Stimulated activated CD4-positive, alpha-beta T cell treated with anti-CD3 and anti-CD28 coated beads, Interleukin-2, amount 100 ng/mL, for 48 hours (primary cell): ENCODE data around the gene MEX3A.
"Not testable (repeated sequence)": the region's sequence is repeated elsewhere in the genome, so short reads cannot be mapped to it uniquely, and the experiment has no call there.

ENCODE experiments used
- DNase-seq, 2 donors: peaks; one replicate each; pipeline ENCODE4 v3.0.0-alpha.2; 2020

The MEX3A gene

GRCh38 chr1:156117414-156118176 is 35.3 kb upstream of the MEX3A start:
- DNase-seq, result no peak

GRCh38 chr1:156116731-156117130 is 34.5 kb upstream of the MEX3A start:
- DNase-seq, result not testable (repeated sequence)

- no peak for DNase-seq
These were observed 33.5 kb upstream of the MEX3A start for GRCh38 chr1:156115514-156116374.

GRCh38 chr1:156114919-156115513 is 32.8 kb upstream of the MEX3A start:
- DNase-seq, result no peak

- peak; percentile 70 for DNase-seq
These were observed 32.0 kb upstream of the MEX3A start, which contains the start of gene LMNA for GRCh38 chr1:156114101-156114918. LMNA (plus strand) TSS chr1:156114711; CDS start chr1:156114919, 208 bp downstream.

- DNase-seq, result no peak
These were observed 31.2 kb upstream of the MEX3A start for GRCh38 chr1:156113282-156113950.

- DNase-seq, result no peak
These were observed 30.2 kb upstream of the MEX3A start for GRCh38 chr1:156112276-156113137.

- DNase-seq, result no peak
These were observed 29.2 kb upstream of the MEX3A start for GRCh38 chr1:156111355-156111962.

- DNase-seq, result no peak
These were observed 28.0 kb upstream of the MEX3A start for GRCh38 chr1:156110252-156110651.

GRCh38 chr1:156108664-156109241 is 26.5 kb upstream of the MEX3A start:
- DNase-seq, result no peak

GRCh38 chr1:156108057-156108456 is 25.8 kb upstream of the MEX3A start:
- DNase-seq, result no peak

- no peak for DNase-seq
These were observed 24.6 kb upstream of the MEX3A start for GRCh38 chr1:156106624-156107488.

- no peak for DNase-seq
These were observed 22.9 kb upstream of the MEX3A start for GRCh38 chr1:156104861-156105832.

- DNase-seq, result no peak
These were observed 22.0 kb upstream of the MEX3A start for GRCh38 chr1:156104065-156104810.

GRCh38 chr1:156103521-156103947 is 21.3 kb upstream of the MEX3A start:
- no peak for DNase-seq

- no peak for DNase-seq
These were observed 20.6 kb upstream of the MEX3A start for GRCh38 chr1:156102633-156103511.
